Endometrial microvascular endothelial cells (primary cell): Measurements from ENCODE around the gene LRP1B. TPM values are rescaled to one million over a fixed set of nuclear protein-coding genes. Genes with fewer than 3 reads are reported as not detected.
"Not testable (repeated sequence)": the region's sequence is repeated elsewhere in the genome, so short reads cannot be mapped to it uniquely, and the experiment has no call there.

Source experiments
- in situ Hi-C: cut with HindIII; loops from 2 replicates; pipeline ENCODE4 v1.10.0; 2017; ENCODE audit warnings: low sequenced_read_pairs, low pct_unique_long_range_greater_than_20kb; ENCODE audit errors: inconsistent ontology term
- total RNA-seq: library from RNA; depleted of rRNA; stranded (reverse); fragments of >200 nt; gene quantifications from one replicate; pipeline ENCODE4 v1.2.3, GENCODE V29; 2015; ENCODE audit errors: inconsistent ontology term

Gene LRP1B
- total RNA-seq, 1 donor from 2014 or later: not detected

DNA sequence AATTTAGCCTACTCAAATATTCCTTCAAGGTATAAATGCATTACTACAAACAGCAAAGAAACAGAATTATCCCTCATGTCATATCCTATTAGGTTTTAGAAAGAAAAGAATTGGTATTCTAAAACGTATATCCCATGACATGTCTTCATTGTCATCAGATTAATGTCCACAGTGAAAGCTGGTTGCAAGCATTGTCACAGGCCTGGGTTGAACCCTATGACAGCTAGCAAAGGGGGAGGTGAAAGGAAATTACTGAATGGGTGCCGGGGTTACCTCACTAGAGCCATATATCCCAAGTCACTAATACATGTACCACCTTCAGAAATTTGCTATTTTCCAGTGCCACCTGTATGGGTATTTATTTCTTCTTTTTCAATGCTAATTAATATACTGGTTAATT, 1720.1 kb downstream of the LRP1B start:
- in situ Hi-C loops: no loop called here

DNA sequence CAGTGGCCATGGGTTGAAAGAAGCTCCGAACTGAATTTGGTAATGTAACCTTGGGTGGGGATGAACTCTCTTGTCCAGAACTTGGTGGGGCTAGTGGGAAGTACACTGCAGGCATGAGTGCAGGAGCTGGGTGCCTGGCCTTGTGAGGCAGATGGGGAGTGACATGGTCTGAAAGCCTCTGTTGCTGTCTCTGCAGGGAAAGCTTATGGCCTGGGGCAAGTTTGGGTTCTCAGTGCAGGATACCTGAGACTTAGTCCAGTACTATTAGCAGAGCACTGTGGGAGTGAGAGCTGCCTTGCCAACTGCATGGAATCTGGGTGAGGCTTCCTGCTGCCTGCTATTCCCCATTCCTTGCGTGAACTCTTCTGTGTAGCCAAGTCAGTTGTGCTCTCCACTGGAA, 1729.8 kb downstream of the LRP1B start:
- in situ Hi-C loops: no loop called here

DNA sequence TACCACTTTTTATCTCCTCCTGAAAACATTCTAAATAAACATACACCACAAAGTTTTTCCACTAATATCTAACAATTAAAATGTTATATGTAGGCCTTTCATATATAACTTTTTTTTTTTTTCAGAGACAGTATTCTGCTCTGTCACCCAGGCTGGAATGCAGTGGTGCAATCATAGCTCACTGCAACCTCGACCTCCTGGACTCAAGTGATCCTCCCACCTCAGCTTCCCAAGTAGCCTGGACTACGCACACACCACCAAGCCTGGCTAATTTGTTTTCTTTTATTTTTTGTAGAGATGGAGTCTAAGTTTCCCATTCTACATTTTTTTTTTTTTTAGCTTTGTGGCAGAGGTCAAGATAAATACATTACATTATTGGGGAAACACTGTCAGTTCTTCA, 1738.0 kb downstream of the LRP1B start:
- in situ Hi-C loops: no loop called here

DNA sequence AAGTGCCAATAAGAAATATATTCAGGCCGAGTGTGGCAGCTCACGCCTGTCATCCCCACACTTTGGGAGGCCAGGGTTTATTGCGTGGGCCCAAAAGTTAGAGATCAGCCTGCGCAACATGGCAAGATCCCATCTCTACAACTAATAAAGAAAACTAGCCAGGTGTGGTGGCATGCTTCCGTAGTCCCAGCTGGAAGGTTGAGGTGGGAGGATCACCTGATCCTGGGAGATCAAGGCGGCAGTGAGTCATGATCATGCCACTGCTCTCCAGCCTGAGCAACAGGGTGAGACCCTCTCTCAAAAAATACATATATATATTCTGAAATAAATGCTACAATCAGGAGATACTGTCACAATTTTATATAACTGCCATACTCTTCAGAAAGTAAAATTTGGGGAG, 1745.9 kb downstream of the LRP1B start:
- in situ Hi-C loops: no loop called here

DNA sequence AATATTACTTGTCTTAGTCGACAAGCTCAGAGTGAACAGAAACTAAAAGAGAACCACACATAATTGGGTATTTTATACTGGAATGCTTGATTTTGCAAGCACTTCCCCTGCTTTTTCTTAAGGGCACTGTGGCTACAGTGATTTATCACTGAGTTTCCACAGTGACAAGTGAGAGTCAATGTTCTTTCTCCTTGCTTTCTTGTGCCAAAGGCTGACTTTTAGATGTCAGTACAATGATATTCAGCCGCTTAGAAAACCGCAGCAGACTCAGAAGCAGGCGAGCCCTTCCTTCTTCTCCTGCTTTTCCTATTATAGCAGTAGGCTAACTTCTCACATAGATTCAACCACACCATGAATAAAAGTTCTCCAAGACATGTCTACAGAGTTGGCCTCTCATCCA, 1747.0 kb downstream of the LRP1B start:
- in situ Hi-C loops: no loop called here

DNA sequence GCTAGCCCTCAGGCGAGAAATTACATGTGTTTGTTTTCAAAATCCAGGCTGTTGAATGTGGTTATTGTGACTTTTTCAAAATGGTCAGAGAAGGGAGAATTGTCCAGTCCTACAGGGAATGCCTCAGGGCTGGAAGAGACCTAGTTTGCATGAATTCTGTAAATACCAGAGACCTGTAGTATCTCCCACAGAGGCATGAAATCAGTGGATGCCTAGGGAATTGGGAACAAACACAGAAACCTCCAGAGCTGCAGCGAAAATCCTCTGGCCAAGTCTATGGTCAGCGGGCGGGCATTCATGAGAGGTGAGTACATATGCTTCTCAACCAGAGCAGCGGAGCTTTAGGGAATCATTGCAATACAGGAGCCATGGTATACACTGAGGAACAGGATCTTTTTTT, 1754.1 kb downstream of the LRP1B start:
- in situ Hi-C loops: no loop called here

DNA sequence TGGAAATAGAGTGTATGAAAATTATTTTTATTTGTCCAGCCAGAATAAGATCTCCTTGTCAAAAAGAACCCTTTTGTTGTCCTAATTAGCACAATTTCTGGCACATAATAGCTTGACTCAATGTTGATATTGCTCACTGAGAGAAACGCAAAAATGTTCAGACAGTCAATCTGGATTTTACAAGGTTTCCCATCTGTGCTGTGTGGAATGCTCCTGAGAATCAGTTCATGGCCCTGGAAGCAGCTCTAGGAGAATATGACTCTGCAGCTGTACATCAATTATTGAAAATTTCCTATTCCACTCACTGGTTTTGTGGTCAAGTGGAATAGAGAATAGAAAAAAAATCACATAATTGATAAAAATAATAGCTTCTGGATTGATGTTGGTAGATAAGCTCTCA, 1767.7 kb downstream of the LRP1B start:
- in situ Hi-C loops: no loop called here

DNA sequence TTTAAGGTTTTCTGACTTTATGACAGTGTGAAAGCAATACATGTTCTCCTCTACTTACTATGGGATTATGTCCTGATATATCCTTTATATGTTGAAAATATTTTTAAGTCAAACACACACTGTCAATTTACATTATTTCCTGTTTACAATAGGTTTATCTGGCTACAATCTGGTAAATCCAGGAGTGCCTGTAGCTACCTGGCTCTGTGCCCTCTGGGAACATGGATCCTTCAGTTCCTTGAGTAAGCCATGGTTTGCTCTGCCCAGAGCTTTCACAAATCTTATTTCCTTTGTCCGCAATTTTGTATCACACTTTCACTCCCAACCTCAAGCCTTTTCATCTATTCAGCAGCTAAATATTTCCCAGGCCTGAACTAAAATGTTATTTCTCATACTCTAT, 1768.5 kb downstream of the LRP1B start:
- in situ Hi-C loops: no loop called here

DNA sequence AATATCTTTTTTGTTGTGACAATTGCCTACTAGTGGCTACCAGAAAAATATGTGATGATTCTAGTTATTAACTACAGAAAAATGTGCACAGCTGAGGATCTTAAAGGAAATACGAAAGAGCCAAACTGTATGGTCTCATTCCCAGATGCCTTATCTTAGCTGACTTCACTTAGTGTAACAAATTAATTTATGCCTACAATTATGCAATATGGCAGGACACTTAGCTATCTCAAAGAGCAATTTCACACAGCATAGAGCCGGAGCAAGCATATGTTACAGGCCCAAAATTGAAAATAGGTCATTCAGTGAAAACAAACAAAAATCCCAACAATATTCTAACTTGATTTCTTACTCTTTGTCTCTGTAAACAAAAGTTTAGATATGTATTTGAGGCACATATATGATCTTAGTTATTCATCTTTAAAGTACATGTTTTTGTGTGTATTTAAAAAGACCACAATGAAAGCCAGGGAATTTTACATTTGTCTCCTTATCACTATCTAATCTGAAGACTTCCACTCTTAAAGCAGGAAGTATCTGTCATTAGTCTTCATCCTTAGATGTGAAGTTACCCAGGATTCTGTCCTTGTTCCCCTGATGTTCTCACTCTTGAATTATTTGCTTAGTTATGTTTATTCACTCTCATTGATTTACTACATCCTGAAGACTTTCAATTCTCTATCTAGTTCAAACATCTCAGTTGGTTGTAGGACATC, 1771.6 kb downstream of the LRP1B start:
- in situ Hi-C loops: no loop called here

DNA sequence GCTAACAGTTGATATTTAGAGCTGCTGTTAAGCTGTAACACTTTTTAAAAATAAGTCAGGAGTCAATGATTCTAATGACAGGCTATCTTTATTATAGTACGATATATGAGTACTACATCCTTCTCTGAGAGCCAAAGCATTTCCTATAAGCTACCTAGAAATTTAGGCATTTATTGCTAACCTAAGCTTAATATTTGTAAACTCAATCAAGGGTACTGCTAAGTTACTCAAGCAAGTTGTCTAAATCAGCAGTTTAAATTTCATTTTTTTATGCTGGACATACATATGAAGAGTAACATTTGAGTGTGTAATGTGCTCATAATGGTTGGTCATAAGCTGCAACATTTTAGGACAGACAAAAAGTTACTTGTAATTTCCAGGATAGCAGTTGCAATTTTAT, 1774.1 kb downstream of the LRP1B start:
- in situ Hi-C loops: no loop called here

DNA sequence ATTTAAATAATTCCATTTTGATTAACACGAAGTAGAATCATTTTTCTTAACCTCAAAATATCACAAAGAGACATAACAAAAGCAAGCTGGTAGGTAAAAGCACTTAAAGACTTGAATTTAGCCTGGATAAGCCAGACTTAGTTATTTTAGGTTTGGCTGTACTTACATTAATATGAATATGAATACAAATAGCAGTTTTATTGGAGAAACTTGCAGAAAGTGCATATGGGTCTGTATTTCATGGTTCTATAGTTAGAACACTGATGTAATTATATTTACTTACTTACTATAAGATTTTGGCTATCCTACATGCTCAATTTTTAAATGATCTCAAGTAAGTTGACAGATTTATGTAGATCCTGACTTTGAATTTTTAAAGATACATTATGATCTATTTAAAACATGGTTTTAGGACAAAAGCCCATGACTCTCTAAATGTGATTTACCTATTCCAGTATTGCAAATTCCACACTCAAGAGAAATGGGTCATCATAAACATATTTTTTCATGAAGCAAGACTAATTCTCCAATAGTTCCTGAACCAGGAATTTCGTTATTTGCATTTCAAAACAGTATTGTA, 1775.2 kb downstream of the LRP1B start:
- in situ Hi-C loops: no loop called here

DNA sequence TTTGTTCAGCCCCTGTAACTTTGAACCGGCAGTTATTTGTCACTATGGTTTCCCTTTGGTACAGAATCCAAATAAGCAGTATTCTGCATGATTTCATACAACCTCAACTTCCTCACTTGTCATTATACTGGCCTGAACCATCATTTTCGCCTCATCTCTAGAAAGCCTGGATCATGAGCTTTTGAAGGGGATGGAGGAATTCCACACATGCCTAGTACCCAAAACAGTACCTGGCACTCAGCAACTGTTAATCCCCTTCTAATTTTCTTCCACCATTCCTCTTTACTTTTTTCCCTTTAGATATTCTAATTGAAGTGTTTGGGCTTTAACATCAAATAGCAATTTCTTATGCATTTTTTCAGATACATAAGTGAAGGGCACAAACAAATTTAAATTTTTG, 1776.3 kb downstream of the LRP1B start:
- in situ Hi-C loops: no loop called here

DNA sequence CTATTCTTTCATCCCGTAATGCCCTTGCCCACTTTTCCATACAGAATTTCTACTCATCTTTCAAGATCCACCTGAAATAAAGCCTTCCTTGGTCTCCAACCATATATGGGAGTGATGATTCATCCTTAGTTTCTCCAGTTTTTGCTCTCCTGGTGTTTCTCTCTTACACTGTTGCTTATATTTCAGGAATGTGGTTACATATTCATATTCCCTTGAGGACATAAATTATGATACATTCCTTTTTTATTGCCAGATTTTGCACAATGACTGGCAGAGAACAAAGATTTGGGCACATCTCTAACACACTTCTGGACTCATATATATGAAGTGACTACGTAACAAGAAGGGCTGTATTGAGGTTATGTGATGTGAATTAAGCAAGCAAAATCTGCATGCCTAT, 1777.3 kb downstream of the LRP1B start:
- in situ Hi-C loops: no loop called here

DNA sequence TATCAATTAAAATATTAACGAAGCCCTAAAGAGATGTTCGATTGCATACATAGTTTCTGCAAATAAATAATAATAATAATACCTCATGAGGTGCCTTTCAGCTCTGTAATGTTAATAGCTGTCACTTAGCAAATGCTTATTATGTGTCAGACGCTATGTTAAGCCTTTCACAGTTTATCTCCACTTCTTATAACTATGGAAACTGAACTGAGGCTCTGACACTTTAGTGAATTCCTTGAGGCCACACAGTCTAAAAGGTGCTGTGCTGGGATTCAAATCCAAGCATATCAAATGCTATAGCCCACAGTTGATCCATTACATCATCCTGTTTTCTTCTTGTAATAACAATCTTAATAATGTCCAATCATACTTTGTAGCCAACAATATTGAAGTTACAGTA, 1779.1 kb downstream of the LRP1B start:
- in situ Hi-C loops: no loop called here

DNA sequence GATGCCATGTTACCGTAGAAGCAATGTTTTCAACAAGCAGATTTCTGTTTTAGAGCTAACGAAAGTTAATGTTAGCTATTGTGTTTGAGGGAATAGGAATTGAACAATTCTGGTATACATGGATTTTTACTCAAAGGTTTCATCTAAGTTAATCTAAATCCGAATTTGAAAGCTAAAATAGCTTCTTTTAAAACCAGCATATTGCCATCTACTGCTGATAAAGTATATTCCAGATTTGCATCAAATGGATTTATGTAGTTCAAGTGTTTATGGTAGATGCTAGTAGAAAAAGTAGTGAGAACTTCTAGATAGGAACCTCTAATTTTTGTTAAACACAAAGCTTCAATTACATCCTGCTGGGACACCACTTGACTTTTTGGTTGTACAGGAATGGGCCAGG, 1781.1 kb downstream of the LRP1B start:
- in situ Hi-C loops: no loop called here

DNA sequence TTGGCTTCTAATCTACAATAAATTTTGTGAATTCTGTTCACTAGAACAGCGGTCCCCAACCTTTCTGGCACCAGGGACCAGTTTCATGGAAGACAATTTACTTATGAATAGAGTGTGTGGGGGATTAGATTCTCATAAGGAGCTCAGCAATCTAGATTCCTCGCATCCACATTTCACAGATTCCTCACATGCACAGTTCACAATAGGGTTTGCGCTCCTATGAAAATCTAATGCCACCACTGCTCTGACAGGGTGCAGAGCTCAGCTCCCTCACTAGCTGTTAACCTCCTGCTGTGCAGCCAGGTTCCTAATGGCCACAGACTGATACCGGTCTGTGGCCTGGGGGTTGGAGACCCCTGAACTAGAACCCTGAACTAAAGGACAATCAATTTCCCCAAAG, 1782.0 kb downstream of the LRP1B start:
- in situ Hi-C loops: no loop called here

DNA sequence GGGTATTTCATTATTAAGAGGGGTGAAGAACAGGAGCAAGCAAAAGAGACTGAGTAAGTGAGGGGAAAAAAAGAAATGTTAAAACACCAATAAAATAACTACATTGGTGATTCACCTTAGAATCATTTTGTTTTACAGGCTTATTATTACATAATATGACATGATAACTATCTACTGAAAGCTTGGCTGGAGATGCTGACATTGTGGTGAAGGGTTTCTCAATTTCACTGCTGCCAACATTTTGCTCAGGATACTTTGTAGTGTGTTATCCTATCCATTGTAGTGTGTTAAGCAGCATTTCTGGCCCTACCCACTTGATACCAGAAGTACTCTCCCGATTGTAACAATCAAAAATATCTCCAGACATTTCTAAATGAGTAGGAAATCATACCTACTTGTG, 1786.0 kb downstream of the LRP1B start:
- in situ Hi-C loops: no loop called here

DNA sequence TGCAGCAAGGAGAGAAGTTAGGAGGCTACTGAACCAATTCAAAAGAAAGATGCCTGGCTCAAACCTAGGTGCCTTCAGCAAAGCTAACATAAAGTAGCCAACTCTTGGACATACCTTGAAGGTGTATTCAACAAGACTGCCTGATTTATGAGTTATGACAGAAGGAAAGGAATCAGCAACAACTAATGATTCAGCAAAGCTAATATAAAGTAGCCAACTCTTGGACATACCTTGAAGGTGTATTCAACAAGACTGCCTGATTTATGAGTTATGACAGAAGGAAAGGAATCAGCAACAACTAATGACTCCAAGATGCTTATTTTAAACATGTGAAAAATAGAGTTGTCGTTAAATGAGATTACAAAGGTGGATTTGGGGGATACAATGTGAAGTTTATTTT, 1786.5 kb downstream of the LRP1B start:
- in situ Hi-C loops: not testable (repeated sequence)

DNA sequence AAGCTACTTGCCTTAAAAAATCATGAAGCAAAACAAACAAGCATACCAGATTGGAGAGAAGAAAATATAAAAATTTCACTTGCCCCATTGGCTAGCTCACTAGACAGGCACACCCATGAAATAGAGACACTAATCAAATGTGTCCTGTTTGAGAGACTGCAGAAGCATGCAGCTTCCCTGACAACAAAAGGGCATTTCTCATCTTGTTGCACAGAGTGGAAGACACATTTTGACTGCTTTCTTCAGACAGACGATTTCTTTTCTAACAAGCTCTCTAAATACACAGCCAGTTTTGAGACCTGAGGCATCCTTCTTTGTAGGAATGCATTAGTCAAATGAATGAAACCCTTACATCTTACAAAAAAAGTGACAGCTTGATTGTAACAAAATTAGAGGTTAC, 1792.0 kb downstream of the LRP1B start:
- in situ Hi-C loops: no loop called here

DNA sequence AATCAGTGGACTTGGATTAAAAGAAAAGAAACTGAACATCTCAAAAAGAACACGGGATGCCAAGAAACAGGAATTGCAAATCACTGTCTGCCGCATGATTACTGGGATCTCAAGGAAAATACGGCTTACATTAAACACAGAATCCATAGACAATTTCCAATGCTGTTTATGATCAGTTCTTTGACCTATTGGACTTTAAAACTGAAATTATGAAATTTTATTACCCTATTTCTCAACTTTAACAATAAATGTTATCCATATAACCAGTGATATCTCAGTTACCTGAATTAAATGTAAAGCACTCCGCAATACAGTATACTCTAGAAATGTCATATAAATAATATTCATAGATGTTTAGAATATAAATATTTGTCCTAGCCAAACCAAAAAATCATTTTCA, 1793.8 kb downstream of the LRP1B start:
- in situ Hi-C loops: no loop called here

DNA sequence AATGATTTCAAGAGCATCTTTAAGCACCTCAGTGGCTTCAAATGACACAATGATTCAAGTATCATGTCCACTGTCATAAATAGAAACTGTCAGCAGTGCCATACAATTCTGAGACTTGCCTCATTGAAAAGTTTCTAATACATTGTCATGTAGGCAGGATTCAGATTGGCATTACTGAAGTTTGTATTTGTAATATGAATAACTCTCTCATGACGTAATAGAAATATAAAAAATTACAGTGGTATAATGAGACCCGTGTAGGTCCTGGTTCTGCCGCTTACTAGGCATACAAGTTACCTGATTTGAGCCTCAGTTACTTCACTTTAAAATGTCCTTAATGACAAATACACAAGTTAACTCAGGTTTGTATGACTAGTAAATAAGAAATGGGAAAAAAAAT, 1814.5 kb downstream of the LRP1B start:
- in situ Hi-C loops: no loop called here
